ENCODE results near the gene MRPS23. TPM values are rescaled to one million over a fixed set of nuclear protein-coding genes. Genes with fewer than 3 reads are reported as not detected.

The MRPS23 gene
- total RNA-seq, 1 experiment from 2014 or later, result 52.0 TPM

GRCh38 chr17:57801044-57801711 lies 48.7 kb downstream of the MRPS23 start:
- Histone ChIP-seq H3K9me3 (no peaks in the 10 kb centered on the region), H3K36me3 (no peaks in the 10 kb centered on the region), H3K4me3 (no peak overlapping the region), H3K27me3 (no peaks in the 10 kb centered on the region)
- DNase-seq, result no peak

GRCh38 chr17:57794841-57795240 lies 55.0 kb downstream of the MRPS23 start:
- Histone ChIP-seq H3K9me3 (peaks cover 4% of the 10 kb centered on the region; the same call in 1 of the 2 replicates), H3K4me3 (no peak overlapping the region), H3K36me3 (no peaks in the 10 kb centered on the region), H3K27me3 (no peaks in the 10 kb centered on the region; the same call in 1 of the 2 replicates)
- DNase-seq, result no peak

GRCh38 chr17:57788725-57789124 lies 61.1 kb downstream of the MRPS23 start:
- Histone ChIP-seq H3K36me3 (no peaks in the 10 kb centered on the region), H3K9me3 (peaks cover 4% of the 10 kb centered on the region; the same call in 1 of the 2 replicates), H3K27me3 (peaks cover 13% of the 10 kb centered on the region), H3K4me3 (no peak overlapping the region)
- no peak for DNase-seq

GRCh38 chr17:57785022-57785421 lies 64.8 kb downstream of the MRPS23 start:
- Histone ChIP-seq H3K36me3 (no peaks in the 10 kb centered on the region), H3K27me3 (peaks cover 17% of the 10 kb centered on the region), H3K4me3 (no peak overlapping the region), H3K9me3 (no peaks in the 10 kb centered on the region)
- DNase-seq, result no peak

Other genes starting within 250 kb of the MRPS23 start
- gene CCDC182, start 104.7 kb downstream of the MRPS23 start, total RNA-seq (2014; rRNA removed; shearing (Covaris generic); ENCODE audit: low replicate concordance), result not detected in 2 replicates
- 3.0 and 10.2 TPM in 2 replicates for gene CUEDC1, start 105.4 kb upstream of the MRPS23 start, total RNA-seq (2014; rRNA removed; shearing (Covaris generic); ENCODE audit: low replicate concordance)
- 30.6 and 54.3 TPM in 2 replicates for gene VEZF1, start 138.2 kb upstream of the MRPS23 start, total RNA-seq (2014; rRNA removed; shearing (Covaris generic); ENCODE audit: low replicate concordance)
- gene SRSF1, start 157.2 kb upstream of the MRPS23 start, total RNA-seq (2014; rRNA removed; shearing (Covaris generic); ENCODE audit: low replicate concordance), result 402 and 601 TPM in 2 replicates
- gene DYNLL2, start 233.4 kb upstream of the MRPS23 start, total RNA-seq (2014; rRNA removed; shearing (Covaris generic); ENCODE audit: low replicate concordance), result 10.2 and 12.8 TPM in 2 replicates

Measured in MG63 (cell line).